ENCODE results near the gene TECTB. TPM values are rescaled to one million over a fixed set of nuclear protein-coding genes. Genes with fewer than 3 reads are reported as not detected.

The TECTB gene
- not detected in 2 replicates for total RNA-seq (2014; rRNA removed)
- Bru-seq, nascent RNA: not detected
- percentile 4 among the genes with signal in this experiment for BruChase-seq, experiment 1, labeled RNA remaining after a 6-hour chase
- BruChase-seq, experiment 2, labeled RNA remaining after a 2-hour chase: percentile 4 among the genes with signal in this experiment
- long read RNA-seq: 0 reads

DNA sequence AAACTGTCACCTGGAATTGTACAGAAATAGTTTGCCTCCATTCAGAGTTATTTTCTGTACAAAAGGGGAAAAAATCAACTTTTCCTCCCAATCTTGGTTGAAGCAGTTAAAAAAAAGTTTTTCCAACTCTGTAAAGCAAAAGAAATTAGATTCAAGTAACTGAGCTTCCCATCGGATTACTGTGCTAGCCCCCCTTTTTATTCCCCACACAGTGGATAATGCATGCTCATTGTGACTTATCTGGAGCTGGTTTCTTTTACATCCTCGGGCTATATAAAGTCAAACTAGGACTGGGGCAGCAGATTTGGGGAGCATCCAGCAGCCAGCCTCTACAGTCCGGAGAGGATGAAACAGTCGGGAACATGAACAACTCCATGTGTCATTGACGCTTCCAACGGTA, at the start of gene TECTB:
TSS of gene TECTB (plus strand) at position 301 of the 400 bp plus-strand sequence. CDS start 335 bp downstream, outside the sequence.
- BruUV-seq (replicated peaks): no TSS peak
- Histone ChIP-seq H4K20me1 (ENCODE audit: low read length) (no peaks in the 10 kb centered on the region), H3K9me3 (ENCODE audit: low read length) (no peaks in the 10 kb centered on the region), H3K27me3 (ENCODE audit: low read length) (peaks cover 7% of the 10 kb centered on the region; the same call in 1 of the 2 replicates), H3K9me2 (replicated peaks; ENCODE audit: low read length) (no peaks in the 10 kb centered on the region), H3K79me2 (ENCODE audit: low read length) (no peaks in the 10 kb centered on the region), H3K36me3 (ENCODE audit: low read depth, low read length) (no peaks in the 10 kb centered on the region), H2AFZ (ENCODE audit: low read length) (no peak within 1 kb of the TSS), H3K4me1 (ENCODE audit: insufficient read depth, low read length) (peaks cover 6% of the 10 kb centered on the region; the same call in 1 of the 2 replicates), H3K4me3 (ENCODE audit: low read length) (no peak within 1 kb of the TSS), H3K9ac (ENCODE audit: low read length) (no peak within 1 kb of the TSS), H3K27ac (ENCODE audit: low read length) (no peak within 1 kb of the TSS), H3K4me2 (ENCODE audit: low read length) (no peak within 1 kb of the TSS), H3F3A (ENCODE audit: low read length, unreplicated experiment) (no peaks in the 10 kb centered on the region)
- DNase-seq: no peak
- intact Hi-C loops (cut with micrococcal nuclease): no loop called here
- POLR2A ChIA-PET (ENCODE audit: unreplicated experiment): interaction anchor here (0.7 kb wide), 1 partner anchor 39 kb away, joined by 4 read pairs; no protein-coding TSS in a partner anchor
- CTCF ChIA-PET: no interaction called here
- TF ChIP-seq EZH2phosphoT487 (IDR thresholded peaks at IDR 0.05; ENCODE audit: borderline replicate concordance, low read length): no peak
- TF ChIP-seq, protein P1, sequence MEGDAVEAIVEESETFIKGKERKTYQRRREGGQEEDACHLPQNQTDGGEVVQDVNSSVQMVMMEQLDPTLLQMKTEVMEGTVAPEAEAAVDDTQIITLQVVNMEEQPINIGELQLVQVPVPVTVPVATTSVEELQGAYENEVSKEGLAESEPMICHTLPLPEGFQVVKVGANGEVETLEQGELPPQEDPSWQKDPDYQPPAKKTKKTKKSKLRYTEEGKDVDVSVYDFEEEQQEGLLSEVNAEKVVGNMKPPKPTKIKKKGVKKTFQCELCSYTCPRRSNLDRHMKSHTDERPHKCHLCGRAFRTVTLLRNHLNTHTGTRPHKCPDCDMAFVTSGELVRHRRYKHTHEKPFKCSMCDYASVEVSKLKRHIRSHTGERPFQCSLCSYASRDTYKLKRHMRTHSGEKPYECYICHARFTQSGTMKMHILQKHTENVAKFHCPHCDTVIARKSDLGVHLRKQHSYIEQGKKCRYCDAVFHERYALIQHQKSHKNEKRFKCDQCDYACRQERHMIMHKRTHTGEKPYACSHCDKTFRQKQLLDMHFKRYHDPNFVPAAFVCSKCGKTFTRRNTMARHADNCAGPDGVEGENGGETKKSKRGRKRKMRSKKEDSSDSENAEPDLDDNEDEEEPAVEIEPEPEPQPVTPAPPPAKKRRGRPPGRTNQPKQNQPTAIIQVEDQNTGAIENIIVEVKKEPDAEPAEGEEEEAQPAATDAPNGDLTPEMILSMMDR (conservative IDR thresholded peaks at IDR 0.05; ENCODE audit: low read depth, low read length): no peak
- TF ChIP-seq EZH2 (IDR thresholded peaks at IDR 0.05; ENCODE audit: low read length, unreplicated experiment): no peak
- ATAC-seq: no peak

DNA sequence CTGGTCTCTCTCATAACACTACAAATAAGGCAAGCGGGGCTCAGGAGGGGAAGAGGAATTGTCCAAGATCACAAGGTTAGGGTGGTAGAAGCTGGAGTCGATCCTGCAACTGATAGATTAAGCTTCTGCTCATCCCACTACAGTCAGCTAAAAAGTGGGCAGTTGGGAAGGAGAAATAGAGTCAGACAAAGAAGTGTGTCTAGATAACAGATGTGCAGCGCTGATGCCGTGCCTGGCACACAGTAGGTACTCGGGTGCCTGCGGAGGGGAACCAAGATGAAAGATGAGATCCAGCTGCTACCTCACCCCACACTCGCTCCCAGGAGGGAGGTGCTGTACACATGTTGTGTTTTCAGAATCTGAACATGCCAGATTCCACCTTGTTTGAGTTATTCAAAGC, 48.1 kb upstream of the TECTB start:
- no peaks in the 10 kb centered on the region for H3K79me2 ChIP-seq (ENCODE audit: low read length)
- intact Hi-C loops (cut with micrococcal nuclease): no loop called here
- ChIA-PET CTCF (no interaction called here), POLR2A (ENCODE audit: unreplicated experiment) (no interaction called here)
- DNase-seq: no peak
- no peak for ATAC-seq
- H3K9me2 ChIP-seq (replicated peaks; ENCODE audit: low read length): no peaks in the 10 kb centered on the region
- H4K20me1 ChIP-seq (ENCODE audit: low read length): no peaks in the 10 kb centered on the region
- H3K4me1 ChIP-seq (ENCODE audit: insufficient read depth, low read length): no peaks in the 10 kb centered on the region
- H2AFZ ChIP-seq (ENCODE audit: low read length): no peak overlapping the region
- no peaks in the 10 kb centered on the region for H3K36me3 ChIP-seq (ENCODE audit: low read depth, low read length)
- H3K4me3 ChIP-seq (ENCODE audit: low read length): no peak overlapping the region
- no peaks in the 10 kb centered on the region for H3K9me3 ChIP-seq (ENCODE audit: low read length)
- H3K27ac ChIP-seq (ENCODE audit: low read length): no peak overlapping the region
- H3K27me3 ChIP-seq (ENCODE audit: low read length): no peaks in the 10 kb centered on the region
- H3F3A ChIP-seq (ENCODE audit: low read length, unreplicated experiment): no peaks in the 10 kb centered on the region
- H3K9ac ChIP-seq (ENCODE audit: low read length): no peak overlapping the region
- BruUV-seq (replicated peaks): no TSS peak
- no peak overlapping the region for H3K4me2 ChIP-seq (ENCODE audit: low read length)
- no peak for TF ChIP-seq EZH2phosphoT487 (IDR thresholded peaks at IDR 0.05; ENCODE audit: borderline replicate concordance, low read length)
- TF ChIP-seq, protein P1 (conservative IDR thresholded peaks at IDR 0.05; ENCODE audit: low read depth, low read length): no peak
- no peak for TF ChIP-seq EZH2 (IDR thresholded peaks at IDR 0.05; ENCODE audit: low read length, unreplicated experiment)

DNA sequence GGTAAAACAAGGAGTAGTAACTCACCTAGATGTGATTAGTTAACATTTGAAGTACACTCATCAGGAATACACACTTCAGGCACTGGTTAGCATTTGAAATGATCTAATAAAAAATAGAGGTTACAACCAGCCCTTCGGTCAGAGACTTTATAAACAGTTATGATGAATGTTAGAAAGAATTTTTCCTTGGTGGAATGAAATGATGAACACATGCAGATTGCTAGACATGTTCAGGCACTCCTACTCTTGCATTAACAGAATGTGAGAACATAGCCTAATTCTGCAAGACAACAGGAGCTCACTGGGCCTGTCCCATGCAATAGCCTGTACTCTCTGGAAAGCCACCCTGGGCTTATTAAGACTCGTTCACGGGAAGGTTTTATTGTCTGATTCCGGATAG, 47.3 kb upstream of the TECTB start:
- no peaks in the 10 kb centered on the region for H3K9me3 ChIP-seq (ENCODE audit: low read length)
- H3K4me1 ChIP-seq (ENCODE audit: insufficient read depth, low read length): no peaks in the 10 kb centered on the region
- no peak for DNase-seq
- no peaks in the 10 kb centered on the region for H4K20me1 ChIP-seq (ENCODE audit: low read length)
- POLR2A ChIA-PET (ENCODE audit: unreplicated experiment): no interaction called here
- H3K9me2 ChIP-seq (replicated peaks; ENCODE audit: low read length): no peaks in the 10 kb centered on the region
- H3F3A ChIP-seq (ENCODE audit: low read length, unreplicated experiment): no peaks in the 10 kb centered on the region
- H3K36me3 ChIP-seq (ENCODE audit: low read depth, low read length): no peaks in the 10 kb centered on the region
- no peaks in the 10 kb centered on the region for H3K79me2 ChIP-seq (ENCODE audit: low read length)
- H3K9ac ChIP-seq (ENCODE audit: low read length): no peak overlapping the region
- TF ChIP-seq EZH2phosphoT487 (IDR thresholded peaks at IDR 0.05; ENCODE audit: borderline replicate concordance, low read length) (no peak), EZH2 (IDR thresholded peaks at IDR 0.05; ENCODE audit: low read length, unreplicated experiment) (no peak)
- TF ChIP-seq, protein P1 (conservative IDR thresholded peaks at IDR 0.05; ENCODE audit: low read depth, low read length): no peak
- CTCF ChIA-PET: no interaction called here
- BruUV-seq (replicated peaks): no TSS peak
- no peak overlapping the region for H3K27ac ChIP-seq (ENCODE audit: low read length)
- intact Hi-C loops (cut with micrococcal nuclease): no loop called here
- no peak for ATAC-seq
- no peaks in the 10 kb centered on the region for H3K27me3 ChIP-seq (ENCODE audit: low read length)
- H3K4me3 ChIP-seq (ENCODE audit: low read length): no peak overlapping the region
- no peak overlapping the region for H2AFZ ChIP-seq (ENCODE audit: low read length)
- no peak overlapping the region for H3K4me2 ChIP-seq (ENCODE audit: low read length)

Data from PC-3 (cell line).